ENCODE data around the gene CGNL1. TPM values are rescaled to one million over a fixed set of nuclear protein-coding genes. Genes with fewer than 3 reads are reported as not detected.

CGNL1 gene
- total and polyA plus RNA-seq, 2 experiments from 2014 or later = 11.4 to 13.1 TPM

DNA sequence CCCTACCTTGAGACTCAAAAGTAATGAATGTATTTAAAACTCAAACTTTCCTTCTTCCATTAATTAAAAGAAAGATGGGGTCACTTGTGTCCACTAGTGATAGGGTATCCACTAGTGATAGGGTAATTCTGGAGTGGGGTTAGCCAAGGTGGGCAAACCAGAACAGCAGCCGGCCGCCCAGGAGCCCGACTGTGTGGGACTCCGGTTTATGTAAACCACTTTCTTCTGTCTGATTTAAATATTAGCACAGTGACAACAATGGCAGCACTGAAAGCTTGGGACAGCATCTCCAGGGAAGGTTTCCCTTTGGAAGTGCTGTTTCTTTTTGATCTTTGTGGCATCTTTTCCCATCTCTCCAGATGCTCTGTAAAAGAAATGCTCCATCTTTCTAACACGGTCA lies 216.1 kb downstream of the CGNL1 start:
- Histone ChIP-seq H3K9me3 (ENCODE audit: low read depth) (no peaks in the 10 kb centered on the region), H3K9me2 (replicated peaks; ENCODE audit: insufficient read depth) (no peaks in the 10 kb centered on the region), H3K36me3 (replicated peaks; ENCODE audit: insufficient read depth, low read depth) (no peaks in the 10 kb centered on the region), H2AFZ (peak overlapping the region; percentile 62), H3K79me2 (peaks cover 44% of the 10 kb centered on the region), H3K27me3 (no peaks in the 10 kb centered on the region), H3K4me2 (peak overlapping the region; percentile 84), H3K4me1 (ENCODE audit: insufficient read depth) (peaks cover 28% of the 10 kb centered on the region), H3K27ac (peak overlapping the region; percentile 82), H4K20me1 (ENCODE audit: insufficient read depth, poor library complexity, severe bottlenecking) (no peaks in the 10 kb centered on the region), H3K4me3 (peak overlapping the region; percentile 81)
- WGBS (ENCODE audit: low lambda C conversion rate, missing lambda C conversion rate) = 51% methylated on average over 5 of the region's 5 CpGs
- no peak for DNase-seq (ENCODE audit: low spot score)
- TF ChIP-seq EZH2phosphoT487 (IDR thresholded peaks at IDR 0.05; ENCODE audit: low read depth, severe bottlenecking, unreplicated experiment) (no peak), EZH2 (IDR thresholded peaks at IDR 0.05; ENCODE audit: borderline replicate concordance) (no peak)
- TF ChIP-seq, protein P1, sequence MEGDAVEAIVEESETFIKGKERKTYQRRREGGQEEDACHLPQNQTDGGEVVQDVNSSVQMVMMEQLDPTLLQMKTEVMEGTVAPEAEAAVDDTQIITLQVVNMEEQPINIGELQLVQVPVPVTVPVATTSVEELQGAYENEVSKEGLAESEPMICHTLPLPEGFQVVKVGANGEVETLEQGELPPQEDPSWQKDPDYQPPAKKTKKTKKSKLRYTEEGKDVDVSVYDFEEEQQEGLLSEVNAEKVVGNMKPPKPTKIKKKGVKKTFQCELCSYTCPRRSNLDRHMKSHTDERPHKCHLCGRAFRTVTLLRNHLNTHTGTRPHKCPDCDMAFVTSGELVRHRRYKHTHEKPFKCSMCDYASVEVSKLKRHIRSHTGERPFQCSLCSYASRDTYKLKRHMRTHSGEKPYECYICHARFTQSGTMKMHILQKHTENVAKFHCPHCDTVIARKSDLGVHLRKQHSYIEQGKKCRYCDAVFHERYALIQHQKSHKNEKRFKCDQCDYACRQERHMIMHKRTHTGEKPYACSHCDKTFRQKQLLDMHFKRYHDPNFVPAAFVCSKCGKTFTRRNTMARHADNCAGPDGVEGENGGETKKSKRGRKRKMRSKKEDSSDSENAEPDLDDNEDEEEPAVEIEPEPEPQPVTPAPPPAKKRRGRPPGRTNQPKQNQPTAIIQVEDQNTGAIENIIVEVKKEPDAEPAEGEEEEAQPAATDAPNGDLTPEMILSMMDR (IDR thresholded peaks at IDR 0.05; ENCODE audit: poor library complexity) = no peak

DNA sequence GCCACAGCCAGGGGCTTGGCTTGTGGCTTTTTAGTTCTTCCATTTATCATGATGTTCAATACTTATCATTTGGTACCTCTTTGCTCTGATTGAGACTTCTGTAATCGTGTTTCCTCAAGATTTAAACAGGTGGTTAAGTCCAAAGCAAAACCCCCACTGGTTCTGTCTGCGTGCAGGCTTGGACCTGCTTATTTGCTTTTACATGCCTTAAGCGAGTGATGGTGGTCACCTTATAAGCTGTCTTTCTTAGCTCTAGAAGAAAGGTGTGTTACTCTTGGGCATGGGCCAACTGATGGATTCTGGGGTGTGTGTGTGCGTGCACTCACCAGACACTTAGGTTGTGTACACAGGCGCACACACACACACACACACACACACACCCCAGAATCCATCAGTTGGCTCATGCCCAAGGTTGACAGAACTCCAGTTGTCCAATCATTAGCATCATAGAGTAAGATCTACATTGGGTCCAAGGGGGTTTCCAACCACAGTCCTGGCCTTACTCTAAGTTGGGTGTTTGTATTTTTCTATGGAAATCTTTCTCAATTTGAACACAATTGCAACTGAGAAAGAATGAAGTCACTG lies 216.6 kb downstream of the CGNL1 start:
- Histone ChIP-seq H3K27ac (peak overlapping the region; percentile 82), H4K20me1 (ENCODE audit: insufficient read depth, poor library complexity, severe bottlenecking) (no peaks in the 10 kb centered on the region), H3K79me2 (peaks cover 44% of the 10 kb centered on the region), H3K9me2 (replicated peaks; ENCODE audit: insufficient read depth) (no peaks in the 10 kb centered on the region), H3K36me3 (replicated peaks; ENCODE audit: insufficient read depth, low read depth) (no peaks in the 10 kb centered on the region), H2AFZ (no peak overlapping the region), H3K9me3 (ENCODE audit: low read depth) (no peaks in the 10 kb centered on the region), H3K4me3 (peak overlapping the region; percentile 81), H3K4me1 (ENCODE audit: insufficient read depth) (peaks cover 33% of the 10 kb centered on the region), H3K27me3 (no peaks in the 10 kb centered on the region), H3K4me2 (peak overlapping the region; percentile 84)
- no peak for TF ChIP-seq EZH2phosphoT487 (IDR thresholded peaks at IDR 0.05; ENCODE audit: low read depth, severe bottlenecking, unreplicated experiment)
- TF ChIP-seq, protein P1 (IDR thresholded peaks at IDR 0.05; ENCODE audit: poor library complexity) = no peak
- no peak for TF ChIP-seq EZH2 (IDR thresholded peaks at IDR 0.05; ENCODE audit: borderline replicate concordance)
- DNase-seq (ENCODE audit: low spot score) = no peak
- 88% methylated on average over 5 of the region's 5 CpGs for WGBS (ENCODE audit: low lambda C conversion rate, missing lambda C conversion rate)

DNA sequence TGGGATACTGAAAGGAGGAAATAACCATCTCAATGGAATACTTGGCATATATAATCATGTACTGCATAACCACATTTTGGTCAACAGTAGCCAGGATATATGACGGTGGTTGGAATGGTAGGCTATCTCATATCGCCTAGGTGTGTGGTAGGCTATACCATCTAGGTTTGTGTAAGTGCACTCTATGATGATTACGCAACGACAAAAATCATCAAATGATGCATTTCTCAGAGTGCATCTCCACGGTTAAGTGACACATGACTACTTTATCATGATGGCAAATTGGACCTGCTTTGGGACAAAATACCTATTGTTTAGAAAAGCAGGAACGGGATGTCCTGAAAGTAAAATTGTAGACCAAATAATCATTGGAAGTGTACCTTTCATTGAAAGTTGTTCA lies 218.2 kb downstream of the CGNL1 start:
- Histone ChIP-seq H3K4me3 (no peak overlapping the region), H2AFZ (no peak overlapping the region), H3K9me2 (replicated peaks; ENCODE audit: insufficient read depth) (no peaks in the 10 kb centered on the region), H3K36me3 (replicated peaks; ENCODE audit: insufficient read depth, low read depth) (no peaks in the 10 kb centered on the region), H3K27me3 (no peaks in the 10 kb centered on the region), H3K4me2 (no peak overlapping the region), H4K20me1 (ENCODE audit: insufficient read depth, poor library complexity, severe bottlenecking) (no peaks in the 10 kb centered on the region), H3K4me1 (ENCODE audit: insufficient read depth) (peaks cover 39% of the 10 kb centered on the region), H3K9me3 (ENCODE audit: low read depth) (no peaks in the 10 kb centered on the region), H3K79me2 (peaks cover 44% of the 10 kb centered on the region), H3K27ac (peak overlapping the region; percentile 75)
- 97% methylated on average over 6 of the region's 6 CpGs for WGBS (ENCODE audit: low lambda C conversion rate, missing lambda C conversion rate)
- TF ChIP-seq, protein P1 (IDR thresholded peaks at IDR 0.05; ENCODE audit: poor library complexity) = no peak
- TF ChIP-seq EZH2phosphoT487 (IDR thresholded peaks at IDR 0.05; ENCODE audit: low read depth, severe bottlenecking, unreplicated experiment) (no peak), EZH2 (IDR thresholded peaks at IDR 0.05; ENCODE audit: borderline replicate concordance) (no peak)
- no peak for DNase-seq (ENCODE audit: low spot score)

Data from hepatocyte (in vitro differentiated cells).